CD4-positive, alpha-beta T cell treated with Interleukin-6 at 100 ng/mL for 8 hours (primary cell): ENCODE data around the gene SLAMF7.
"Not testable (repeated sequence)": the region's sequence is repeated elsewhere in the genome, so short reads cannot be mapped to it uniquely, and the experiment has no call there.

Source experiments
- DNase-seq: peaks from one replicate; pipeline ENCODE4 v3.0.0-alpha.2; 2020; ENCODE audit warnings: mixed read lengths, low spot score

Gene SLAMF7

GRCh38 chr1:160774886-160775719 lies 36.1 kb downstream of the SLAMF7 start:
- no peak for DNase-seq

- DNase-seq, result no peak
Observed at GRCh38 chr1:160776178-160776577, 37.1 kb downstream of the SLAMF7 start.

- peak; percentile 64 for DNase-seq
Observed at GRCh38 chr1:160777486-160778089, 38.5 kb downstream of the SLAMF7 start.

GRCh38 chr1:160778976-160779375 lies 39.9 kb downstream of the SLAMF7 start:
- no peak for DNase-seq

- peak; percentile 22 for DNase-seq
Observed at GRCh38 chr1:160779626-160780397, 40.8 kb downstream of the SLAMF7 start.

- DNase-seq, result no peak
Observed at GRCh38 chr1:160780398-160780755, 41.3 kb downstream of the SLAMF7 start.

GRCh38 chr1:160781186-160781766 lies 42.2 kb downstream of the SLAMF7 start:
- no peak for DNase-seq

- peak; percentile 30 for DNase-seq
Observed at GRCh38 chr1:160781914-160782689, 43.1 kb downstream of the SLAMF7 start.

- DNase-seq, result not testable (repeated sequence)
Observed at GRCh38 chr1:160782988-160783765, 44.1 kb downstream of the SLAMF7 start.

GRCh38 chr1:160789051-160789701 lies 50.1 kb downstream of the SLAMF7 start:
- DNase-seq, result no peak

GRCh38 chr1:160789702-160790611 lies 50.9 kb downstream of the SLAMF7 start:
- no peak for DNase-seq

- no peak for DNase-seq
Observed at GRCh38 chr1:160794376-160794775, 55.3 kb downstream of the SLAMF7 start.

- DNase-seq, result peak; percentile 92
Observed at GRCh38 chr1:160795951-160796383, 56.9 kb downstream of the SLAMF7 start, which contains the start of gene LY9. Gene LY9 (plus strand): TSS chr1:160796174. CDS start chr1:160796188, 14 bp downstream.

GRCh38 chr1:160797271-160797709 lies 58.2 kb downstream of the SLAMF7 start:
- DNase-seq, result no peak

GRCh38 chr1:160797861-160798273 lies 58.8 kb downstream of the SLAMF7 start:
- DNase-seq, result peak; percentile 80

GRCh38 chr1:160798439-160798838 lies 59.4 kb downstream of the SLAMF7 start:
- no peak for DNase-seq

- DNase-seq, result no peak
Observed at GRCh38 chr1:160799641-160800040, 60.6 kb downstream of the SLAMF7 start.

GRCh38 chr1:160800142-160800541 lies 61.1 kb downstream of the SLAMF7 start:
- no peak for DNase-seq
